Suprapubic skin (tissue), 4 donors: ENCODE measurements around the gene SARS2. TPM values are rescaled to one million over a fixed set of nuclear protein-coding genes. Genes with fewer than 3 reads are reported as not detected.
"Not testable (repeated sequence)": the region's sequence is repeated elsewhere in the genome, so short reads cannot be mapped to it uniquely, and the experiment has no call there.

Experiments
- DNase-seq, 2 donors: peaks; one replicate each; pipeline ENCODE4 v3.0.0-alpha.2; 2019; ENCODE audit warnings: low spot score in 2 of 2
- H3K27ac ChIP-seq: fragments of 200-600 bp; sonication (generic); one replicate; pipeline ENCODE4 v1.5.1; 2019
- H3K27me3 ChIP-seq: fragments of 200-600 bp; sonication (generic); one replicate; pipeline ENCODE4 v1.5.1; 2019
- H3K36me3 ChIP-seq: fragments of 200-600 bp; sonication (generic); one replicate; pipeline ENCODE4 v1.5.1; 2019
- H3K4me1 ChIP-seq: fragments of 200-600 bp; sonication (generic); one replicate; pipeline ENCODE4 v1.5.1; 2019
- H3K4me3 ChIP-seq: fragments of 200-600 bp; sonication (generic); one replicate; pipeline ENCODE4 v1.5.1; 2019; ENCODE audit warnings: mild to moderate bottlenecking
- H3K9me3 ChIP-seq: fragments of 200-600 bp; sonication (generic); one replicate; pipeline ENCODE4 v1.5.1; 2019
- EP300 ChIP-seq: sonication (generic); formaldehyde crosslinking; IDR thresholded peaks from one replicate; pipeline ENCODE4 v1.6.1; 2017; ENCODE audit warnings: antibody characterized with exemption
- POLR2A ChIP-seq, 2 donors: fragments of 450-650 bp; IDR thresholded peaks; one replicate each; pipeline ENCODE4 v1.6.1; 2017; ENCODE audit warnings: antibody characterized with exemption in 2 of 2, mild to moderate bottlenecking in 2 of 2, moderate library complexity in 2 of 2
- POLR2AphosphoS5 ChIP-seq, 3 donors: sonication (generic); formaldehyde crosslinking; IDR thresholded peaks; one replicate each; pipeline ENCODE4 v1.6.1; 2017; ENCODE audit warnings: antibody characterized with exemption in 3 of 3
- WGBS: methylation state at CpG from one replicate; pipeline ENCODE4 v1.1.5; 2018; 5-methylcytosine and 5-hydroxymethylcytosine counted together
- total RNA-seq, 4 donors: library from RNA; depleted of rRNA; stranded (reverse); fragments of >200 nt; gene quantifications; one replicate each; pipeline ENCODE4 v1.1.0, GENCODE V29; 2016
- TF ChIP-seq, protein P1 (sequence below), 2 donors: fragments of 200-600 bp in 1 of 2; fragments of 450-650 bp in 1 of 2; sonication (generic) in 1 of 2; IDR thresholded peaks; one replicate each; pipeline ENCODE4 v1.5.1; 2016 to 2019; ENCODE audit warnings: antibody characterized with exemption in 2 of 2, mild to moderate bottlenecking in 1 of 2, moderate library complexity in 1 of 2

SARS2 gene
- total RNA-seq, 4 donors from 2014 or later = 18.5 to 36.4 (median 29.2) TPM

DNA sequence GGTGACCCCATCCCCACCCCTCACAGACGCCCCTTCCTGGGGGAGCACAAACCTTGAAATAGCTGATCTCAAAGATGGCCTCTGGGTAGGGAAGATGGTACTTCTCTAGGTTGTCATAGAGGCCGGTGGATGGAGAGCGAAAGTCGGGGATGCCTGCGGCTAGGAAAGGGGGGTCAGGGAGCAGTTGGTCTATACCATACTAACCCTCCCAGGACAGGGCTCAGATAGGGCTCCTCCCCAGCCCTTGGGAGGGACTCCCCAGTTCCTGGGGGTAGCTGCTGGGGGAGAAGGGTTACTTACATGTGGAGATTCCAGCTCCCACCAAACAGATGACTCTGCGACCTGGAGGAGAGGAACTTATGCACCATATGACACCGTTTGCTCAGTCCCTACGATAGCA, 40.8 kb downstream of the SARS2 start:
- H3K36me3 ChIP-seq = peaks cover 48% of the 10 kb centered on the region
- WGBS = 100% methylated on average over 4 of the region's 8 CpGs

DNA sequence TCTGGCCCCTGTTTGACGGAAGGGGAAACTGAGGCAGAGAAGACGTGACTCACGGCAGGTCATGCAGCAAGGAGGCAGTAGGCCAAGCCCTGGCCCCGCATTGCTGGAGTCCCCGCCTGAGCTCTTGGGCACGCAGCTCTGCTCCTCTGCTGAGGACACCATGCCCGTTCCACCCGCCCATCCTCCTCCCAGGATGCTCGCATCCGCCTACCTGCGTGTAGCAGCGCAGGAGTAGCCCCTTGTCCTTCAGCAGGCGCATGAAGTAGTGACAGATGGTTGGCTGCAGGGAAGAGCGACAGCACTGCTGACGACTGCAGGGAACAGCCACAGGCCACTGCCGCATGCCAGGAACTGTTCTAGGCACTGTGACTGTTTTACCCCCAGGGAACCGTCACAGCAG, 41.7 kb downstream of the SARS2 start:
- no peaks in the 10 kb centered on the region for H3K27me3 ChIP-seq
- no peak for DNase-seq
- peaks cover 43% of the 10 kb centered on the region for H3K36me3 ChIP-seq
- no peaks in the 10 kb centered on the region for H3K4me1 ChIP-seq
- no peaks in the 10 kb centered on the region for H3K9me3 ChIP-seq
- no peak overlapping the region for H3K27ac ChIP-seq
- no peak for TF ChIP-seq POLR2AphosphoS5 (IDR thresholded peaks at IDR 0.05)
- TF ChIP-seq, protein P1, sequence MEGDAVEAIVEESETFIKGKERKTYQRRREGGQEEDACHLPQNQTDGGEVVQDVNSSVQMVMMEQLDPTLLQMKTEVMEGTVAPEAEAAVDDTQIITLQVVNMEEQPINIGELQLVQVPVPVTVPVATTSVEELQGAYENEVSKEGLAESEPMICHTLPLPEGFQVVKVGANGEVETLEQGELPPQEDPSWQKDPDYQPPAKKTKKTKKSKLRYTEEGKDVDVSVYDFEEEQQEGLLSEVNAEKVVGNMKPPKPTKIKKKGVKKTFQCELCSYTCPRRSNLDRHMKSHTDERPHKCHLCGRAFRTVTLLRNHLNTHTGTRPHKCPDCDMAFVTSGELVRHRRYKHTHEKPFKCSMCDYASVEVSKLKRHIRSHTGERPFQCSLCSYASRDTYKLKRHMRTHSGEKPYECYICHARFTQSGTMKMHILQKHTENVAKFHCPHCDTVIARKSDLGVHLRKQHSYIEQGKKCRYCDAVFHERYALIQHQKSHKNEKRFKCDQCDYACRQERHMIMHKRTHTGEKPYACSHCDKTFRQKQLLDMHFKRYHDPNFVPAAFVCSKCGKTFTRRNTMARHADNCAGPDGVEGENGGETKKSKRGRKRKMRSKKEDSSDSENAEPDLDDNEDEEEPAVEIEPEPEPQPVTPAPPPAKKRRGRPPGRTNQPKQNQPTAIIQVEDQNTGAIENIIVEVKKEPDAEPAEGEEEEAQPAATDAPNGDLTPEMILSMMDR (IDR thresholded peaks at IDR 0.05) = no peak
- TF ChIP-seq POLR2A (IDR thresholded peaks at IDR 0.05) = no peak
- no peak for TF ChIP-seq EP300
- 88% methylated on average over 11 of the region's 17 CpGs for WGBS
- H3K4me3 ChIP-seq = no peak overlapping the region

More for the DNA sequence above, 40.8 kb downstream of the SARS2 start:
- Histone ChIP-seq H3K27me3 (no peaks in the 10 kb centered on the region), H3K4me3 (no peak overlapping the region), H3K4me1 (no peaks in the 10 kb centered on the region), H3K27ac (no peak overlapping the region), H3K9me3 (no peaks in the 10 kb centered on the region)
- TF ChIP-seq, protein P1 (IDR thresholded peaks at IDR 0.05) = no peak
- TF ChIP-seq POLR2A (IDR thresholded peaks at IDR 0.05) (no peak), EP300 (no peak), POLR2AphosphoS5 (IDR thresholded peaks at IDR 0.05) (no peak)
- no peak for DNase-seq

- H3K4me3 ChIP-seq, H3K4me1 ChIP-seq, H3K27me3 ChIP-seq, H3K9me3 ChIP-seq, DNase-seq, H3K27ac ChIP-seq: not testable (repeated sequence)
- WGBS = 91% methylated on average over 3 of the region's 3 CpGs
- H3K36me3 ChIP-seq = peaks cover 60% of the 10 kb centered on the region
Measured at GRCh38 chr19:38884691-38885090, 45.9 kb downstream of the SARS2 start.

- Histone ChIP-seq H3K27ac (no peak overlapping the region), H3K36me3 (peaks cover 55% of the 10 kb centered on the region), H3K4me1 (no peaks in the 10 kb centered on the region), H3K4me3 (no peak overlapping the region), H3K9me3 (no peaks in the 10 kb centered on the region), H3K27me3 (no peaks in the 10 kb centered on the region)
- TF ChIP-seq EP300 = no peak
- TF ChIP-seq POLR2A (IDR thresholded peaks at IDR 0.05) = no peak
- TF ChIP-seq, protein P1 (IDR thresholded peaks at IDR 0.05) = no peak
- no peak for TF ChIP-seq POLR2AphosphoS5 (IDR thresholded peaks at IDR 0.05)
- no peak for DNase-seq
- WGBS = 93% methylated on average over 8 of the region's 9 CpGs
Measured at GRCh38 chr19:38883286-38883685, 47.3 kb downstream of the SARS2 start.

DNA sequence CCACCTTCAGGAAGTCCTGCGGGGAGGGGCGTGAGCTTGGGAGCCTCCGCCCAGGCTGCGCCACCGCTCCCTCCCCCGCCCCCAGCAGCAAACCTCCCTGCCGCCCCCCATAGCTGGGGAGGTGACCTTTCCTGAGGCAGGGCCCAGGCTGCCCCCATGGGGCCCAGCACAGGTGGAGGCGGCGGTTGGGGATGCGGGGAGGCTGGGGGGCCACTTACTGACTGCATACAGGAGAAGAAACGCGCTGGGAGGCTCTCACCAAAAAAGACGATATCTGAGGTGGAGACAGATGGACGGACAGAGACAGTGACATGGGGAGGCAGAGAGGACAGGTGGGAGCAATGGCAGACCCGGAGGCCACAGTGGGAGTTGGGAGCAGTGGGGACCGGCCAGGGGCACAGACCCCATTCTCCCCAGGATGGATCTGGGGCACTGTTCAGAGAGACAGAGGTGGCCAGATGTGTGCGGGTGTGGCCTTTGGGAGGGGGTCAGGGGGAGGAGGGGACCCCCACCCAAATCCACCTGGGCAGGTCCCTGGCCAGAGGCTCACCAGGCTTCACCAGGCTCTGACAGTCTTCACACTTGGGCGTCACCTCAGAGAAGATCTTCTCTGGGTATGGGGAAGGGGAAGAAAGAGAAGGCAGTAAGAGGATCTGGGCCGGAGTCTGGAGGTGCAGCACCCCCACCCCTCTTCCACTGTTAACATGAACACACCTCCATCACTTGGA, 49.5 kb downstream of the SARS2 start:
- no peak overlapping the region for H3K4me3 ChIP-seq
- no peak overlapping the region for H3K27ac ChIP-seq
- H3K9me3 ChIP-seq = no peaks in the 10 kb centered on the region
- no peaks in the 10 kb centered on the region for H3K27me3 ChIP-seq
- WGBS = 89% methylated on average over 14 of the region's 19 CpGs
- H3K36me3 ChIP-seq = peaks cover 52% of the 10 kb centered on the region
- TF ChIP-seq POLR2A (IDR thresholded peaks at IDR 0.05) (no peak), POLR2AphosphoS5 (IDR thresholded peaks at IDR 0.05) (no peak), EP300 (no peak)
- TF ChIP-seq, protein P1 (IDR thresholded peaks at IDR 0.05) = no peak
- peaks cover 3% of the 10 kb centered on the region for H3K4me1 ChIP-seq
- no peak for DNase-seq
